BLaER1 (cell line): Measurements from ENCODE around the gene CD9.

Experiments used
- H3K27ac ChIP-seq: shearing (Covaris generic); formaldehyde crosslinking; 2 replicates; pipeline ENCODE4 v1.8.1; 2022
- H3K27me3 ChIP-seq: shearing (Covaris generic); formaldehyde crosslinking; 2 replicates; pipeline ENCODE4 v1.8.1; 2022
- H3K36me3 ChIP-seq: shearing (Covaris generic); formaldehyde crosslinking; 2 replicates; pipeline ENCODE4 v1.8.1; 2022
- H3K4me1 ChIP-seq: shearing (Covaris generic); formaldehyde crosslinking; 2 replicates; pipeline ENCODE4 v1.8.1; 2022
- H3K4me2 ChIP-seq: shearing (Covaris generic); formaldehyde crosslinking; 2 replicates; pipeline ENCODE4 v1.8.1; 2022
- H3K4me3 ChIP-seq: shearing (Covaris generic); formaldehyde crosslinking; 2 replicates; pipeline ENCODE4 v1.8.1; 2022
- H3K9ac ChIP-seq: shearing (Covaris generic); formaldehyde crosslinking; 2 replicates; pipeline ENCODE4 v1.8.1; 2022
- H3K9me3 ChIP-seq: shearing (Covaris generic); formaldehyde crosslinking; 2 replicates; pipeline ENCODE4 v1.8.1; 2022
- H4K20me1 ChIP-seq: shearing (Covaris generic); formaldehyde crosslinking; 2 replicates; pipeline ENCODE4 v1.8.1; 2022
- Cebpa-rat ChIP-seq: shearing (Covaris generic); IDR thresholded peaks from 2 replicates; pipeline ENCODE4 v1.8.1; 2022

Gene CD9

DNA sequence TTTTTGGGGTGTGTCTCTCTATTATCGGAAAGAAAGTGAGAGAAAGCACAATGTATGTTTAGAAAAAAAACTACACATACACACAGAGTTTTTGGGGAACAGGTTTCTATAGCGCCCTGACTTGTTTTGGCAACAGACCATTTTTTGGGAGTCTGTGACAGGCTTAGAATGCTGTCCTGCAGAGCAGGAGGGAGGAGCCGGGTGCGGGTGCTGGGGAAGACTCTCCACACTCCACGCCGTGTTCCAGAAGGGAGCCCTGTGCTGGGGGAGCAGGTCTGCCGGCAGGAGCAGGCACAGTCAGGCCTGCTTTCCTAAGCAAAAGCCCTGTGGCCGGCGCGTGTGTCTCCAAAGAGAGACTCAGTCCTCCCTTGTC is 26.5 kb downstream of the CD9 start:
- Histone ChIP-seq H3K4me2 (peak overlapping the region; percentile 100), H3K9ac (peak overlapping the region; percentile 87), H4K20me1 (peaks cover 21% of the 10 kb centered on the region), H3K27ac (peak overlapping the region; percentile 96), H3K9me3 (no peaks in the 10 kb centered on the region), H3K27me3 (no peaks in the 10 kb centered on the region), H3K4me3 (peak overlapping the region; percentile 57), H3K36me3 (peaks cover 85% of the 10 kb centered on the region), H3K4me1 (peaks cover 100% of the 10 kb centered on the region)
- no peak for TF ChIP-seq Cebpa-rat

DNA sequence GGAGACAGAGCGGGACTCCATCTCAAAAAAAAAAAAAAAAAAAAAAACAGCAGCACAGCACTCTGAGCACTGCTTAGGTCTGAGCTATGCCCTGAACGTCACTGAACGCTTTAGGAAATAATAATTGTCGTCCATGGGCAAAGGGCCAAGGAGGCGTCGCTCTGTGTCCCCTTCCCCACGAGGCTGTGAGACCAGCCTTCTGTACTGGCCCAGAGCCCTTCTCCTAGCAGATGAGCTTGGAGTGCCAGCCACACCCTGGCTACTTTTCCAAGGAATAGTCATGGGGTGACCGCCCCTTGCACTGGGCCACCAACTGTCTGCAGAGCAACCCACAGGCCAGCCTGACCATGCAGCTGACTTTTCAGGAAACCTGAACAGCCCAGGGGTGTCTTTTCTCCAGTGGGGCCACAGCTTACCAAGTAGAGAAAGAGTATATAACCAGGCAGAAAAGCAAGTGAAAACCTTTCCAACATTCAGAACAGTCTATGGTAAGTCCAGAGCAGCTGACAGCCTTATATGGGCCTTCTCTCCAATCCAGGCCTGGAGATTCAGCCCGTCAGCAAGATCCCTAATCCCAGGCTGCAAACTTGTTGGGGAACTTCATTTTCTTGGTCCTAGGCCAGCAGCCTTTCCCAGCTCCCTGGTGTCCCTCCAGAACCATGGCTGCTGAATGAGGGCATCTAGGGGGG is 28.5 kb downstream of the CD9 start:
- H3K4me3 ChIP-seq, result peak overlapping the region; percentile 57; the same call in 1 of the 2 replicates
- H3K27ac ChIP-seq, result peak overlapping the region; percentile 96
- H4K20me1 ChIP-seq, result peaks cover 28% of the 10 kb centered on the region
- H3K36me3 ChIP-seq, result peaks cover 92% of the 10 kb centered on the region
- H3K4me2 ChIP-seq, result peak overlapping the region; percentile 100
- H3K27me3 ChIP-seq, result no peaks in the 10 kb centered on the region
- no peaks in the 10 kb centered on the region for H3K9me3 ChIP-seq
- no peak for TF ChIP-seq Cebpa-rat
- H3K4me1 ChIP-seq, result peaks cover 100% of the 10 kb centered on the region
- H3K9ac ChIP-seq, result peak overlapping the region; percentile 87

DNA sequence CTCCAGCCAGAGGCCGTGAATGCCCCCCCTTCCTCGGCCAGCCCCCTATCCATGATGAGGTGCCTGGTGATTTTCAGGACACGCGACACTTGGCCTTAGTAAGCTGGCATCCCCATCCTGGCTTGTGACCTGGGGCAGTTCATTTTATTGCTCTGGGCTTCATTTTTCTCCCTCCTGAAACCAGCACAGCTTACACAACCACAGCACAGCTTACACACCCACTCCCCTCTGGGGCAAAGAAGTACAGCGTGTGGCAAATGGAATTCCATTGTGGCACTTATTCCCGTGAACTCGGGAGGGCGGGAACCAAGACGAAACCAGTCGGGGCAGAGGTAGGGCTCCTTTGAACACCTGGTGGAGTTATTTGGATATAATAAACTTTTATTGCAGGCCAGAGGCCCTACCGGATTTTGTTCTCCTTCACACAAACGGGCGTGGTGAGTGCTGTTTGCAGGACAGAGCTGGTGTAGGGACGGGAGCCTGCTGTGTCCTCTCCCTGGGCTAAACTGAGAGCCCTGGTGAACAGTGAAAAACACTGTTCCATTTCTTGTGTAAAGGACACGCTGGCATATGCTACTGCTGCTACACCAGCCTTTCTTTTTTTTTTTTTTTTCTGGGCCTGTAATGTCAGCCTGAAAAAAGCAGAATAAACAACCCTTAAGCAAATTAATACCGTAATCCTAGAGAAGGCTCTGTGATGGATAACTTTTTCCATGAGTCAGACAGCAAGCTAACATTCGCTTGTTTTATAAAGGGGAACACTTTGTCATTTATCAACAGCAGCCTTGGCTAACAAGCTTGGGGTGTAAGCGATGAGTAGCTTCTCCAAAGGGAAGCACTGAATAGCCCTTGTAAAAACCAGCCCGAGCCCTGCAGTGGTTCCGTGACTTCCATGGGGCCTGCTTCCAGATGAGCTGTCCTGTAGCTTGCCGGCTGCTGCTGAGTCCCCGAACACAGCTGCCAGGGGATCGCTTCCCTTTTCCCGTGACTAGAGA is 29.3 kb downstream of the CD9 start:
- H4K20me1 ChIP-seq, result peaks cover 36% of the 10 kb centered on the region
- no peaks in the 10 kb centered on the region for H3K9me3 ChIP-seq
- peak overlapping the region; percentile 57 for H3K4me3 ChIP-seq
- H3K36me3 ChIP-seq, result peaks cover 93% of the 10 kb centered on the region
- H3K27ac ChIP-seq, result peak overlapping the region; percentile 96
- peak overlapping the region; percentile 87 for H3K9ac ChIP-seq
- no peaks in the 10 kb centered on the region for H3K27me3 ChIP-seq
- peak overlapping the region; percentile 100 for H3K4me2 ChIP-seq
- TF ChIP-seq Cebpa-rat, result no peak
- peaks cover 100% of the 10 kb centered on the region for H3K4me1 ChIP-seq

DNA sequence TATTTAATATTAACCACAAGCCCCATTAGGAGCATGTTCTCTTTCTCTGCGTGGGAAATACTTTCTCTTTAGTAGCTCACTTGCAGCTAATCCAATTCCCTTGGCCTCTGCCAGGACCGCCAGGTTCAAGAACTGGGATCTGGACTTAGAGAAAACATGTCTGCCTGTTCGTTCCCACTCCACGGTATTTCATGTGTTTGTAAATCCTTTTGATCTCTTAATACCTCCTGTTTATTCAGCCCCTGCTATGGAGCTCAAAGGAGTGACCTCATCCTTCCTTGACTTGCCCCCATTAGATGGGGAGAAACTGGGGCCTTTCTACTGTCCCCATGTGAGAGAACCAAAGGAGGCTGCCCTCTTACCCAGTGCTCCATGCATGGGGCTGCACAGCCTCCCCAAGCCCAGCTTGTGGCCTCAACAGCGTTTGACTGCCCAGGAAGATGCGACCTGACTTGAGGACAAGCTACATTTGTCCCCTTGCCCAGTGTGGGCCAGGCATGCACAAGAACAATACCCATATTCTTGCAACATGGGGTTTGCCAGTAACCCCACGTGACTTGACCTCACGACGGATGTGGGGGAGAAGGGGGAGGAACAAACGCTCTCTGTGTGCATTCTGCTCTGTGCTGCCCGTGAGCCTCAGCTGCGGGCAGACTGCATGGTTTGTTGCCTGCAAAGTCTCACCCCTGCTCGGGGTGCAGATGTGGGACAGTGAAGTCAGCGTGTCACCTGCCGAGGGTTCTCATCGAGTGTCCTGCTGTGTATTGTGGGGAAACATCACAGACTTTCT is 30.3 kb downstream of the CD9 start:
- no peaks in the 10 kb centered on the region for H3K27me3 ChIP-seq
- H3K36me3 ChIP-seq, result peaks cover 95% of the 10 kb centered on the region
- H3K27ac ChIP-seq, result peak overlapping the region; percentile 96
- TF ChIP-seq Cebpa-rat, result peak; percentile 79
- H3K4me2 ChIP-seq, result peak overlapping the region; percentile 100
- peak overlapping the region; percentile 57 for H3K4me3 ChIP-seq
- H3K9me3 ChIP-seq, result no peaks in the 10 kb centered on the region
- H3K4me1 ChIP-seq, result peaks cover 100% of the 10 kb centered on the region
- peaks cover 44% of the 10 kb centered on the region for H4K20me1 ChIP-seq
- H3K9ac ChIP-seq, result peak overlapping the region; percentile 87

DNA sequence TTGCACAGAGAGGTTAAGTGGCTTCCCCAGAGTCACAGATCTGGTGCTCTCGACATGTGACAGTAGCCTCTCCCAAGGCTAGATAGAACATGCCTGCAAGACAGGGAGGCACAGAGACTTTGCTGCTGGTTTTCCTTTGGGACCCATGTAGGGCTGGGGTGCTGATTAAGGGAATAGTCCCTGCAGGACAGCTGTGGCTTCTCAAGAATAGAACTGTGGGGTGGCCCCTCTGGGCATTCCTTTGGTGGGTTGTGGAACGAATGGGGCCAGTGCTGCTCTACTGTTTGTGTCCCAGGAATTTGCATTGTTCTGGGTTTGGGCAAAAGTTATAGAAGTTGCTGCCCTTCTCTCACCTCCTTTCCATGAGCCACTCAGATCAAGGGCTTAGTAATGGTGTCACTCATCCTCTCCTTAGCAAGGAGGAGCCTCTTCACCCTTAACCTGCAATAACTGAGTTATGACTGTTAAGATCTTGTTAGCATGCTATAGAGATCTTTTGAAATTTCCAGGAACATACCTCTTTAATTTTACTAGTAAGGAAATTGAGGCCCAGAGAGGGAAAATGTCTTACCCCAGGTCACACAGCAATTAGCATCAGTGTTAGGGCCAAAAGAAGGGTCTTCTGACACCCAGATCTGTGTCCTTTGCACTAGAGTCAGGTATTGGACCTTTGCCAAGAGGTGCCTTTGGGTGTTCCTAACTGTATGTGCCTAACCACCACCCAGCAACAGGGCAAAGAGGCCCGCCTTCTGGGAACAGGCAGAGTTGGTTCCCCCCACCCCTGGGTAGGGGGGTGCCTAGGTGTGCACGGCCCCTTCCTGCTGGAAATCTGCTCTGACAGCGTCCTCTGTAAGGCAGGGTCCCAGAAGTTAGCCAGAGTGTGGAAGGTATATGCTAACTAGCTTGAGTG is 31.4 kb downstream of the CD9 start:
- H3K4me2 ChIP-seq, result peak overlapping the region; percentile 100
- peak overlapping the region; percentile 96 for H3K27ac ChIP-seq
- peak overlapping the region; percentile 72 for H3K9ac ChIP-seq
- H3K4me3 ChIP-seq, result peak overlapping the region; percentile 38
- H3K4me1 ChIP-seq, result peaks cover 100% of the 10 kb centered on the region
- H3K27me3 ChIP-seq, result no peaks in the 10 kb centered on the region
- TF ChIP-seq Cebpa-rat, result no peak
- peaks cover 96% of the 10 kb centered on the region for H3K36me3 ChIP-seq
- H3K9me3 ChIP-seq, result no peaks in the 10 kb centered on the region
- peaks cover 55% of the 10 kb centered on the region for H4K20me1 ChIP-seq

DNA sequence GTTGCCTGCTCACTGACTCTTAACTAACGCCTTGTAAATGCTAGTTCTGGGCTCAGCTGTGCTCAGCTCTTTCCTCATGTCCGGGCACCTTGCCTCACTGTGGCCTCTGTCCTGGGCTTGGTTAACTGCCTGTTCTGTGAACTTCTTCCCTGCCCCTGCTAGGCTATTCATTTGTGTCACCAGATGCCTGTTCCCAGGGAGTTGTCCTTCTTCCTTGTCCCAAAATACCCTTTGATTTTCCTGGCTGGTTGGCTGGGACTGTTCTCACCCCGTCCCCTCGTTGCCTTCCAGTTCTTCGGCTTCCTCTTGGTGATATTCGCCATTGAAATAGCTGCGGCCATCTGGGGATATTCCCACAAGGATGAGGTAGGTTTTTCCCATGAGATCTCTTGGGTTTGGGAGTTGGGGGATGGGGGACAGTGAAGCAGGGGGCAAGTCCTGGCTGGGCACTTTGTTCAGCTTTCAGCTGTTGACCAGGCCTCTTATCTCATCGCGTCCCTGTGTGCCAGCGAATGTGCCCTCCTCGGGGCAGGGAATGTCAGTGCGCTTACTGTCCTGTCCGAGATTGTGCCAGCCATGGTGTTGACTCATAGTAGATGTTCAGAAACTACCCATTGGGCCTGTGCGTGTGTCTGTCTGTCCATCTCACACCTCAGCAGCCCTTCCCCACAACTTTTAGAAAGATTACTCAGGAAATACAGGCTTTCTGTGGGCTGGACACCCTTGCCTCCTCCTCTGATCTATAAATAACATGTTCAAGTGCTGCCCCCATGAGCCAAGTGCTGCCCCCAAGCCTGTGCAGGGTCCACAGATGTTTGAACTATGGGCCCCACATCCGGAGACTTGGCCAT is 33.1 kb downstream of the CD9 start:
- H3K4me3 ChIP-seq, result no peak overlapping the region; the same call in 1 of the 2 replicates
- H3K9me3 ChIP-seq, result no peaks in the 10 kb centered on the region
- H4K20me1 ChIP-seq, result peaks cover 69% of the 10 kb centered on the region
- no peak for TF ChIP-seq Cebpa-rat
- H3K27me3 ChIP-seq, result no peaks in the 10 kb centered on the region
- H3K4me1 ChIP-seq, result peaks cover 96% of the 10 kb centered on the region
- H3K27ac ChIP-seq, result peak overlapping the region; percentile 96
- H3K4me2 ChIP-seq, result peak overlapping the region; percentile 100
- peak overlapping the region; percentile 72 for H3K9ac ChIP-seq
- H3K36me3 ChIP-seq, result peaks cover 96% of the 10 kb centered on the region

DNA sequence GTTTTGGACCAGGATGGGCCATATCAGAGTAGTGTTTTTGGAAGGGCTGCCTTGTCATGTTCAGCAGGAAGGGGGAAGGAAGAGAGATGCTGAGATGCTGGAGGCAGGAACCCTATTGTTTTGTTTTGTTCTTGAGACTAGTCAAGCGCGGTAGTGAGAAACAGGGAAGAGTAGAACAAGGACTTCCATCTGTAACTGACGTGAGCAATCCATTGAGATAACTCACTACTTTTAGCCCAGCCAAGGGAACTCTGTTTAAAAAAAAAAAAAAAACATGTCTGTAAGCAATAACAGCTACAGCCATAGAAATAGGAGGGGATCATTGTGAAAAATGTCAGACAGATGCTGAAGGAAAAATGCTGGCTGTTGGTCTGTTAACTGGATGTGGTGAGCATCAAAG is 34.0 kb downstream of the CD9 start:
- Histone ChIP-seq H3K4me2 (peak overlapping the region; percentile 100), H3K27ac (peak overlapping the region; percentile 96), H4K20me1 (peaks cover 78% of the 10 kb centered on the region), H3K4me3 (no peak overlapping the region), H3K9ac (peak overlapping the region; percentile 72; the same call in 1 of the 2 replicates), H3K4me1 (peaks cover 87% of the 10 kb centered on the region), H3K9me3 (no peaks in the 10 kb centered on the region), H3K27me3 (no peaks in the 10 kb centered on the region), H3K36me3 (peaks cover 96% of the 10 kb centered on the region)
- TF ChIP-seq Cebpa-rat, result no peak

DNA sequence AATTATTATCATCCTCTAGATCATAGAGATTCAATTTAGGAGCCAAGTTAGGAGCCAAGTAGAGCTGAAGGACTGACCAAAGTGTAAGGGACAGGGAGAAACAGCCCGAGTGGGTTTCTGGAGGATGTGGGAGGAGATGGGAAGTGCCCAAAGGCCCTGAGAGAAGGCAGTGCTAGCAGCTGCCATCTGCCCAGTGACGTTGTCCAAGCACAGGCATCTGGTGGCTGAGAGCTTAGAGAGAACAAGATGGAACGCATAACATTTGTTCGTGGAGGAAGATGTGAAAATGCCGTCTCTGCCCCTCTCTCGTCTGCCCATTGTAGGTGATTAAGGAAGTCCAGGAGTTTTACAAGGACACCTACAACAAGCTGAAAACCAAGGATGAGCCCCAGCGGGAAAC is 34.7 kb downstream of the CD9 start:
- Histone ChIP-seq H3K27me3 (no peaks in the 10 kb centered on the region), H3K4me3 (no peak overlapping the region), H3K27ac (peak overlapping the region; percentile 96), H3K4me1 (peaks cover 81% of the 10 kb centered on the region), H3K4me2 (peak overlapping the region; percentile 100), H4K20me1 (peaks cover 83% of the 10 kb centered on the region), H3K9me3 (no peaks in the 10 kb centered on the region), H3K36me3 (peaks cover 96% of the 10 kb centered on the region), H3K9ac (no peak overlapping the region; the same call in 1 of the 2 replicates)
- no peak for TF ChIP-seq Cebpa-rat
